D721Med (cell line): ENCODE results near the gene CEACAM5.

Experiments
- DNase-seq: peaks from one replicate; pipeline ENCODE4 v3.0.0; 2011; ENCODE audit warnings: low spot score; ENCODE audit not compliant: insufficient read length
- FAIRE-seq: peaks from 2 replicates; lab custom pipeline; 2011; peaks lifted over from hg19 to GRCh38; lab: Jason Lieb, UNC
- TF ChIP-seq, protein P1 (sequence below): IDR thresholded peaks from 2 replicates; pipeline ENCODE4 v1.5.1; 2012; ENCODE audit warnings: mild to moderate bottlenecking, control low read depth; ENCODE audit not compliant: insufficient read depth; ENCODE audit errors: missing control alignments

Gene CEACAM5

DNA sequence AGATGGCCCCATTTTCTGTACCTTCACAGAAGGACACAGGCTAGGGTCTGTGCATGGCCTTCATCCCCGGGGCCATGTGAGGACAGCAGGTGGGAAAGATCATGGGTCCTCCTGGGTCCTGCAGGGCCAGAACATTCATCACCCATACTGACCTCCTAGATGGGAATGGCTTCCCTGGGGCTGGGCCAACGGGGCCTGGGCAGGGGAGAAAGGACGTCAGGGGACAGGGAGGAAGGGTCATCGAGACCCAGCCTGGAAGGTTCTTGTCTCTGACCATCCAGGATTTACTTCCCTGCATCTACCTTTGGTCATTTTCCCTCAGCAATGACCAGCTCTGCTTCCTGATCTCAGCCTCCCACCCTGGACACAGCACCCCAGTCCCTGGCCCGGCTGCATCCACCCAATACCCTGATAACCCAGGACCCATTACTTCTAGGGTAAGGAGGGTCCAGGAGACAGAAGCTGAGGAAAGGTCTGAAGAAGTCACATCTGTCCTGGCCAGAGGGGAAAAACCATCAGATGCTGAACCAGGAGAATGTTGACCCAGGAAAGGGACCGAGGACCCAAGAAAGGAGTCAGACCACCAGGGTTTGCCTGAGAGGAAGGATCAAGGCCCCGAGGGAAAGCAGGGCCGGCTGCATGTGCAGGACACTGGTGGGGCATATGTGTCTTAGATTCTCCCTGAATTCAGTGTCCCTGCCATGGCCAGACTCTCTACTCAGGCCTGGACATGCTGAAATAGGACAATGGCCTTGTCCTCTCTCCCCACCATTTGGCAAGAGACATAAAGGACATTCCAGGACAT is 13.4 kb upstream of the CEACAM5 start:
- DNase-seq, result no peak
- TF ChIP-seq, protein P1, sequence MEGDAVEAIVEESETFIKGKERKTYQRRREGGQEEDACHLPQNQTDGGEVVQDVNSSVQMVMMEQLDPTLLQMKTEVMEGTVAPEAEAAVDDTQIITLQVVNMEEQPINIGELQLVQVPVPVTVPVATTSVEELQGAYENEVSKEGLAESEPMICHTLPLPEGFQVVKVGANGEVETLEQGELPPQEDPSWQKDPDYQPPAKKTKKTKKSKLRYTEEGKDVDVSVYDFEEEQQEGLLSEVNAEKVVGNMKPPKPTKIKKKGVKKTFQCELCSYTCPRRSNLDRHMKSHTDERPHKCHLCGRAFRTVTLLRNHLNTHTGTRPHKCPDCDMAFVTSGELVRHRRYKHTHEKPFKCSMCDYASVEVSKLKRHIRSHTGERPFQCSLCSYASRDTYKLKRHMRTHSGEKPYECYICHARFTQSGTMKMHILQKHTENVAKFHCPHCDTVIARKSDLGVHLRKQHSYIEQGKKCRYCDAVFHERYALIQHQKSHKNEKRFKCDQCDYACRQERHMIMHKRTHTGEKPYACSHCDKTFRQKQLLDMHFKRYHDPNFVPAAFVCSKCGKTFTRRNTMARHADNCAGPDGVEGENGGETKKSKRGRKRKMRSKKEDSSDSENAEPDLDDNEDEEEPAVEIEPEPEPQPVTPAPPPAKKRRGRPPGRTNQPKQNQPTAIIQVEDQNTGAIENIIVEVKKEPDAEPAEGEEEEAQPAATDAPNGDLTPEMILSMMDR, result no peak
- FAIRE-seq, result no peak

DNA sequence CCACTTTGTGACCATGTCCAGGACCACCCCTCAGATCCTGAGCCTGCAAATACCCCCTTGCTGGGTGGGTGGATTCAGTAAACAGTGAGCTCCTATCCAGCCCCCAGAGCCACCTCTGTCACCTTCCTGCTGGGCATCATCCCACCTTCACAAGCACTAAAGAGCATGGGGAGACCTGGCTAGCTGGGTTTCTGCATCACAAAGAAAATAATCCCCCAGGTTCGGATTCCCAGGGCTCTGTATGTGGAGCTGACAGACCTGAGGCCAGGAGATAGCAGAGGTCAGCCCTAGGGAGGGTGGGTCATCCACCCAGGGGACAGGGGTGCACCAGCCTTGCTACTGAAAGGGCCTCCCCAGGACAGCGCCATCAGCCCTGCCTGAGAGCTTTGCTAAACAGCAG is 12.7 kb upstream of the CEACAM5 start:
- TF ChIP-seq, protein P1, result no peak
- DNase-seq (no peak), FAIRE-seq (no peak)

GRCh38 chr19:41696402-41697197 is 11.8 kb upstream of the CEACAM5 start:
- TF ChIP-seq, protein P1, result no peak
- DNase-seq (no peak), FAIRE-seq (no peak)

DNA sequence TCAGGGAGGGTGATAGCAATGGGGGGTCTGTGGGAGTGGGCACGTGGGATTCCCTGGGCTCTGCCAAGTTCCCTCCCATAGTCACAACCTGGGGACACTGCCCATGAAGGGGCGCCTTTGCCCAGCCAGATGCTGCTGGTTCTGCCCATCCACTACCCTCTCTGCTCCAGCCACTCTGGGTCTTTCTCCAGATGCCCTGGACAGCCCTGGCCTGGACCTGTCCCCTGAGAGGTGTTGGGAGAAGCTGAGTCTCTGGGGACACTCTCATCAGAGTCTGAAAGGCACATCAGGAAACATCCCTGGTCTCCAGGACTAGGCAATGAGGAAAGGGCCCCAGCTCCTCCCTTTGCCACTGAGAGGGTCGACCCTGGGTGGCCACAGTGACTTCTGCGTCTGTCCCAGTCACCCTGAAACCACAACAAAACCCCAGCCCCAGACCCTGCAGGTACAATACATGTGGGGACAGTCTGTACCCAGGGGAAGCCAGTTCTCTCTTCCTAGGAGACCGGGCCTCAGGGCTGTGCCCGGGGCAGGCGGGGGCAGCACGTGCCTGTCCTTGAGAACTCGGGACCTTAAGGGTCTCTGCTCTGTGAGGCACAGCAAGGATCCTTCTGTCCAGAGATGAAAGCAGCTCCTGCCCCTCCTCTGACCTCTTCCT is 11.1 kb upstream of the CEACAM5 start:
- TF ChIP-seq, protein P1, result no peak
- FAIRE-seq (no peak), DNase-seq (no peak)

- FAIRE-seq (no peak), DNase-seq (no peak)
- TF ChIP-seq, protein P1, result no peak
Observed at GRCh38 chr19:41698746-41699230, 9.6 kb upstream of the CEACAM5 start.

GRCh38 chr19:41699231-41699967 is 9.0 kb upstream of the CEACAM5 start:
- FAIRE-seq (no peak), DNase-seq (no peak)
- TF ChIP-seq, protein P1, result no peak
